ENCODE results near the gene LINGO3. TPM values are rescaled to one million over a fixed set of nuclear protein-coding genes. Genes with fewer than 3 reads are reported as not detected.
A peak's percentile ranks its signal among the peaks of the same experiment; 100 is the strongest.

LINGO3 gene
- total RNA-seq, 1 donor from 2014 or later, result 0.26 TPM

GRCh38 chr19:2326699-2327360 lies 18.9 kb upstream of the LINGO3 start:
- Mint-ChIP-seq H3K27me3 (no peaks in the 10 kb centered on the region), H3K4me1 (peaks cover 43% of the 10 kb centered on the region), H3K9me3 (no peaks in the 10 kb centered on the region), H3K36me3 (ENCODE audit: low read depth) (peaks cover 36% of the 10 kb centered on the region), H3K4me3 (peak overlapping the region; percentile 95), H3K27ac (peak overlapping the region; percentile 97)
- no peak for DNase-seq
- intact Hi-C loops (cut with micrococcal nuclease), result loop anchor here (1.0 to 5.0 kb wide), 3 partner anchors 40 to 91 kb away; partner anchors contain the start of genes PLEKHJ1 and SF3A2

GRCh38 chr19:2325281-2326046 lies 17.5 kb upstream of the LINGO3 start:
- intact Hi-C loops (cut with micrococcal nuclease), result loop anchor here (5.0 kb wide), 2 partner anchors 38 to 67 kb away; no protein-coding TSS in a partner anchor
- peaks cover 37% of the 10 kb centered on the region for H3K4me1 Mint-ChIP-seq
- DNase-seq, result no peak
- peak overlapping the region; percentile 46 for H3K27ac Mint-ChIP-seq
- H3K27me3 Mint-ChIP-seq, result no peaks in the 10 kb centered on the region
- H3K9me3 Mint-ChIP-seq, result no peaks in the 10 kb centered on the region
- H3K4me3 Mint-ChIP-seq, result peak overlapping the region; percentile 95
- peaks cover 36% of the 10 kb centered on the region for H3K36me3 Mint-ChIP-seq (ENCODE audit: low read depth)

DNA sequence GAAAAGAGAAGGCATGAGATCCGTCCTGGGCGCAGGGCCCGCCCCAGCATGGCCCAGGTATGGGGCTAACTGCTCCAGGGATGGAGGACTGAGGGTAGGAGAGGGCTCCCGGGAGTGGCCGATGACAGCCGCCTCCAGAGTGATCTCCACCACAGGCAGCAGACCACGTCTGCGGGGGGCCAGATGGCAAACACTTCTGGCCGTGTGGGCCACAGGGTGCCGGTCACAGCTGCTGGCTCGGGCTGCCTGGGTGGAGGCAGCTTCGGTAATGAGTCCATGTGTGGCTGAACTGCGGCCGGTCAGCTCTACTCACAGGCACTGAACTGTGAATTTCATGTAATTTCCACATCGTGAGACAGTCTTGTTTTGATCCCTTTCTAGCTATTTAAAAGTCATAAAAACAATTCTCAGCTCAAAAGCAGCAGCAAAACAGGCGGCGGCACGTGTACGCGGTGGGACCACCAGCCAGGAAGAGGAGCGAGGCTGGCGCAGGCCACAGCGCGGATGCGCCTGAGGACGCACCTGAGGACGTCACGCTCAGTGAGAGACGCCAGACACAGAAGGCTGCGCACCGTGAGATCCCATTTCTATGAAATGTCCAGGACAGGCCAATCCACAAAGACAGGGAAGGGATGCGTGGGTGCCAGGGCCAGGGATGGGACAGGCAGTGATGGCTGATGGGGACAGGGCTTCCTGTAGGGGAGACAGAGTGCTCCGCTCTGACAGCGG lies 16.4 kb upstream of the LINGO3 start:
- intact Hi-C loops (cut with micrococcal nuclease), result no loop called here
- no peaks in the 10 kb centered on the region for H3K27me3 Mint-ChIP-seq

GRCh38 chr19:2323707-2324106 lies 15.8 kb upstream of the LINGO3 start:
- Mint-ChIP-seq H3K27me3 (no peaks in the 10 kb centered on the region), H3K4me1 (peaks cover 24% of the 10 kb centered on the region), H3K9me3 (no peaks in the 10 kb centered on the region), H3K36me3 (ENCODE audit: low read depth) (peaks cover 35% of the 10 kb centered on the region), H3K4me3 (no peak overlapping the region), H3K27ac (no peak overlapping the region)
- no peak for DNase-seq
- intact Hi-C loops (cut with micrococcal nuclease), result no loop called here

More for the DNA sequence above, 16.4 kb upstream of the LINGO3 start:
- Mint-ChIP-seq H3K27ac (peak overlapping the region; percentile 26), H3K9me3 (no peaks in the 10 kb centered on the region), H3K36me3 (ENCODE audit: low read depth) (peaks cover 36% of the 10 kb centered on the region), H3K4me1 (peaks cover 28% of the 10 kb centered on the region), H3K4me3 (no peak overlapping the region)
- DNase-seq, result no peak

DNA sequence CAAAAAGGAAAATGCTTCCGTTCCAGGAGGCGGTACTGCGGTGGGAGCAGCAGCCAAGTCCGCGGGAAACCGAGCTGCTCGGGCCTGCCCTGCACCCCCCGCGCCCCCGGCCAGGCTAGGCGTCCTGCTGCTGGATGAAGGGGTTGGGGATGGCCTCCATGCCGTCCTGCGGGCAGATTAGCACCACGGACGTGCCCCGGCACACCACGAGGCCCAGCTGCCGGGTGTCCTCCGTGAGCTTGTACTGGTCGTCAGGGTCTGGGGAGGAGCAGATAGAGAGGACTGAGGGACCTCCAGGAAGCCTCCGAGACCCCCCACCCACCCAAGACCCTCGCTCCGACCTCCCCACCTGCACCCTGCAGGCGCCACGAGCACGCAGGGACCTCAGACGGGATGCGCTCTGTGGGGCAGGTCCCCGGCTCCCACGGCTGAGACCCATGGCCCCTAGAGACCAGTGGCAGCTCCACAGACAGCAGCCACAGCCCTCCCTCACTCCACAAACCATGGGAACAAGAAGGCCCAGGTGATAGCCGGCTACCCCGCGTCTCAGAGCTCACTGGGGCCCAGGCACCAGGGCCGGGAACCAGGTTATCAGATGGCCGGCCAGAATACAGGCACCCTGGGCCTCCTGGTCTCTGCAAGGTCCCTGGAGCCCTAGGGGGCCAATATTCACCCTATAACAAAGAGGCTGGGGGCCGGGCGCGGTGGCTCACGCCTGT lies 13.8 kb upstream of the LINGO3 start:
- intact Hi-C loops (cut with micrococcal nuclease), result no loop called here
- no peak overlapping the region for H3K27ac Mint-ChIP-seq
- H3K4me1 Mint-ChIP-seq, result peaks cover 13% of the 10 kb centered on the region
- no peak overlapping the region for H3K4me3 Mint-ChIP-seq
- H3K27me3 Mint-ChIP-seq, result no peaks in the 10 kb centered on the region
- peaks cover 27% of the 10 kb centered on the region for H3K36me3 Mint-ChIP-seq (ENCODE audit: low read depth)
- no peak for DNase-seq
- H3K9me3 Mint-ChIP-seq, result no peaks in the 10 kb centered on the region

DNA sequence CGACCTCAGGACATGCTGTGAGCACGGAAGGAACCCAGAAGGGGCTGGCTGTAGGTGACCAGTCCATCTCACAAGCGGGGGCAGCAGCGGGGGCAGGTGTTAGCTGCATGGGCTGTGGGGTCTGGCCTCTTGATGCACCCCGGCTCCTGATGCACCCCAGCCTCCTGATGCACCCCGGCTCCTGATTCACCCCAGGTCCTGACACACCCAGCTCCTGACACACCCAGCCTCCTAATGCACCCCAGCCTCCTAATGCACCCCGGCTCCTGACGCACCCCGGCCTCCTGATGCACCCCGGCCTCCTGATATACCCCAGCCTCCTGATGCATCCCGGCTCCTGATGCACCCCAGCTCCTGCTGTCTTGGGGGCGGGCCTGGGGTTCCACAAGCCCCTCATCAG lies 13.0 kb upstream of the LINGO3 start:
- Mint-ChIP-seq H3K9me3 (no peaks in the 10 kb centered on the region), H3K27me3 (no peaks in the 10 kb centered on the region), H3K36me3 (ENCODE audit: low read depth) (peaks cover 20% of the 10 kb centered on the region), H3K4me3 (no peak overlapping the region), H3K27ac (no peak overlapping the region), H3K4me1 (peaks cover 8% of the 10 kb centered on the region)
- intact Hi-C loops (cut with micrococcal nuclease), result no loop called here
- no peak for DNase-seq

DNA sequence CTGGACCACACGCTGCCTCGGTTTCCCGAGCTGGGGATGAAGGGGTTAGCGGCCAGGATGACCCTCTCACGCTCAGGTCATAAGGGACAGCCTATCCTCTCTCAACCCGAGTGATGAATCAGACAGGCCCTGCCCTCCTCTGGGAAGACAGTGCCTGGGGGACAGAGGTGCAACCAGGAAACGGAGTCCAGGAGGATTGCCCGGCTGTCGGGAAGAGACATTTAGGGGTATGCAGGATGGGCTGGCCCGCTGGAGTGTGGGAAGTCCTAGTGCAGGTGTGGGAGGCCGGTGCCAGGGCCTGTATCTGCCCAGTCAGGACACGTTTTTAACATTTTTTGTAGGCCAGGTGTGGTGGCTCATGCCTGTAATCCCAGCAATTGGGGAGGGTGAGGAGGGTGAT lies 12.1 kb upstream of the LINGO3 start:
- Mint-ChIP-seq H3K36me3 (ENCODE audit: low read depth) (peaks cover 15% of the 10 kb centered on the region), H3K4me3 (no peak overlapping the region), H3K27me3 (peaks cover 2% of the 10 kb centered on the region), H3K27ac (no peak overlapping the region), H3K9me3 (peaks cover 2% of the 10 kb centered on the region), H3K4me1 (no peaks in the 10 kb centered on the region)
- no peak for DNase-seq
- intact Hi-C loops (cut with micrococcal nuclease), result no loop called here

DNA sequence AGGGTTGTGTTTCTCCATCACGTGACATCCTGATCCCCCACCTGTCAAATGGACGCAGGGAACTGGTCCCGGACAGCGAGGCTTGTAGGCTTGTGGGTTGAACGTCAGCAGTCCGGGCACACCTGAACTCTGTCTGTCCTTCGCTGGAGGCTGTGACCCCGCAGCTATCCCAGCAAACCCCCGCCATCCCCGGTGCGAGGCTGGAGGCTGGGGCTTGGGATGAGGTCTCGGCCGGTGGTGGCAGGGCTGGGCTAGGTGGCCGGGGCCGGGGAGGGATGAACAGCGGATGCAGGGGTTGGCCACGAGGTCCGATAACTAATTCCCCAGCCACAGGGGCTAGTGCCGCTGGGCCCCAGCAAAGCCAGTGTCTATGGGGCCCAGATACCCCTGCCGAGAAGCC lies 11.6 kb upstream of the LINGO3 start:
- peaks cover 4% of the 10 kb centered on the region for H3K9me3 Mint-ChIP-seq
- intact Hi-C loops (cut with micrococcal nuclease), result no loop called here
- H3K36me3 Mint-ChIP-seq (ENCODE audit: low read depth), result peaks cover 14% of the 10 kb centered on the region
- H3K27ac Mint-ChIP-seq, result no peak overlapping the region
- DNase-seq, result no peak
- no peaks in the 10 kb centered on the region for H3K4me1 Mint-ChIP-seq
- peaks cover 4% of the 10 kb centered on the region for H3K27me3 Mint-ChIP-seq
- no peak overlapping the region for H3K4me3 Mint-ChIP-seq

DNA sequence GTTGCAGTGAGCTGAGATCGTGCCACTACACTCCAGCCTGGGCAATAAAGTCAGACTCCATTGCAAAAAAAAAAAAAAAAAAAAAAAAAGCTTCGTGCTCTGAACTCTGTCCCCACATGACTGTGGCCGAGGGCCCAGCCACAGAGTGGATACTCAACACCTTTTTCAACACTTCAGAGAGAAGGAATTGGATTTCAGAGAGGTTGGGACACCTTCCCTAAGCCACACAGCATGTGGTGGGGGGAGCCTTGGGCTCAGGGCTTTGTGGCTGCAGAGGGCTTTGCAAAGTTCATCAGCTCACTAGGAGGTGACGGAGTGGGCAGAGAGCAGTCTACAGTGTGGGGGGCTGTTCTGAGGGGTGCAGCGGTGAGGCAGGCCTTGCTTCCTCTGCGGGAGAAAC lies 11.0 kb upstream of the LINGO3 start:
- Mint-ChIP-seq H3K4me1 (no peaks in the 10 kb centered on the region), H3K4me3 (no peak overlapping the region), H3K27me3 (peaks cover 6% of the 10 kb centered on the region), H3K9me3 (peaks cover 4% of the 10 kb centered on the region), H3K27ac (no peak overlapping the region), H3K36me3 (ENCODE audit: low read depth) (peaks cover 7% of the 10 kb centered on the region)
- no peak for DNase-seq
- intact Hi-C loops (cut with micrococcal nuclease), result no loop called here

- peaks cover under 1% of the 10 kb centered on the region for H3K36me3 Mint-ChIP-seq (ENCODE audit: low read depth)
- H3K9me3 Mint-ChIP-seq, result peaks cover 8% of the 10 kb centered on the region
- H3K4me3 Mint-ChIP-seq, result no peak overlapping the region
- H3K4me1 Mint-ChIP-seq, result no peaks in the 10 kb centered on the region
- DNase-seq, result no peak
- peaks cover 16% of the 10 kb centered on the region for H3K27me3 Mint-ChIP-seq
- H3K27ac Mint-ChIP-seq, result no peak overlapping the region
- intact Hi-C loops (cut with micrococcal nuclease), result no loop called here
Measured at GRCh38 chr19:2317756-2318155, 9.8 kb upstream of the LINGO3 start.

- DNase-seq, result no peak
- Mint-ChIP-seq H3K4me3 (no peak overlapping the region), H3K27me3 (peaks cover 16% of the 10 kb centered on the region), H3K36me3 (ENCODE audit: low read depth) (no peaks in the 10 kb centered on the region), H3K9me3 (peaks cover 8% of the 10 kb centered on the region), H3K4me1 (no peaks in the 10 kb centered on the region), H3K27ac (no peak overlapping the region)
- intact Hi-C loops (cut with micrococcal nuclease), result no loop called here
Measured at GRCh38 chr19:2317300-2317699, 9.3 kb upstream of the LINGO3 start.

- peak; percentile 71 for DNase-seq
- Mint-ChIP-seq H3K36me3 (ENCODE audit: low read depth) (no peaks in the 10 kb centered on the region), H3K27ac (no peak overlapping the region), H3K4me3 (no peak overlapping the region), H3K27me3 (peaks cover 19% of the 10 kb centered on the region), H3K4me1 (no peaks in the 10 kb centered on the region), H3K9me3 (peaks cover 8% of the 10 kb centered on the region)
- intact Hi-C loops (cut with micrococcal nuclease), result no loop called here
Measured at GRCh38 chr19:2315818-2316353, 7.9 kb upstream of the LINGO3 start.

- no peaks in the 10 kb centered on the region for H3K4me1 Mint-ChIP-seq
- no peaks in the 10 kb centered on the region for H3K36me3 Mint-ChIP-seq (ENCODE audit: low read depth)
- peaks cover 22% of the 10 kb centered on the region for H3K27me3 Mint-ChIP-seq
- H3K27ac Mint-ChIP-seq, result no peak overlapping the region
- H3K9me3 Mint-ChIP-seq, result peaks cover 8% of the 10 kb centered on the region
- no peak for DNase-seq
- intact Hi-C loops (cut with micrococcal nuclease), result no loop called here
- H3K4me3 Mint-ChIP-seq, result no peak overlapping the region
Measured at GRCh38 chr19:2315121-2315817, 7.3 kb upstream of the LINGO3 start.
